ENCODE measurements around the gene PODXL.

Gene PODXL

GRCh38 chr7:131563918-131564317, 7.5 kb upstream of the PODXL start:
- DNase-seq: no peak

DNA sequence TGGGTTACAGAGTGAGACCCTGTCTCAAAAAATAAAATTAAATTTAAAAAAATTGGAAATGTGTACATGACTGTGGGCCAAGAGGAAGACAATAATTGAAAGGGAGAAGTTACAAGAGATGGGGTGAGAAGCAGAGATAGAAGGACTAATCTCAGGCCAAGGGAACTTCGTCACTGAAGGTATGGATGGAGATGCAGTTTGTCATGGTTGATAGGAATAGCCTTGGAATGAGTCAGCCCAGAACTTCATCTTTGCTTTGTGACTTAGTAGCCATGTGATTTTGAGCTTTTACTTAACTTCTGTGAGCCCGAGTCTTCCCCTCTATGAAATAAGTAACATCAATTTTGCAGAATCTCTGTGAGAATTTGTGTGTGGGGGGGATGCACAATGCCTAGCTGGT, 6.5 kb upstream of the PODXL start:
- DNase-seq: no peak

- no peak for DNase-seq
These were observed 3.6 kb upstream of the PODXL start for GRCh38 chr7:131560061-131560460.

- DNase-seq: no peak
These were observed 1.4 kb upstream of the PODXL start for GRCh38 chr7:131557652-131558385.

- no peak for DNase-seq
These were observed 652 bp upstream of the PODXL start for GRCh38 chr7:131556909-131557651.

GRCh38 chr7:131555552-131556052, 826 bp downstream of the PODXL start:
- no peak for DNase-seq

- DNase-seq: no peak
These were observed 1.4 kb downstream of the PODXL start for GRCh38 chr7:131554880-131555516.

GRCh38 chr7:131553931-131554330, 2.5 kb downstream of the PODXL start:
- DNase-seq: no peak

DNA sequence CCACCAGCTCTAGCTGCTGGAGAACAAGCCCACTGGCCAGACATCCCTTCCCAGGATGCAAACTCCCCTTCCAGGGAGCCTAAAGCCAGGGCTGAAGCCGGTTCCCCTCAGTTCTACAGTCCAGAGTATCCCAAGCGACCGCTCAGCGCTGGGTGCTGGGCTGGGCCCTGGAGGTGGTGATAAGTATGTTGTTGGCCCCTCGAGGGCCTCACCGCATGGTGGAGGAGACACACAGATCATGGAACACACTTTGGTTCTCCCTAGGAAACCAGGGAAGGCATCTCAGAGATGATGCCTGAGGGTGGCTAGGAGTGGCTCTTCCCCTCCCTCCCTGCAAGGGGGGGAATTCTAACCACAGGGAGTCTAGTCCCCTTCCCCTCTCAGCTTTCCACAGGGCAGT, 4.4 kb downstream of the PODXL start:
- no peak for DNase-seq

DNA sequence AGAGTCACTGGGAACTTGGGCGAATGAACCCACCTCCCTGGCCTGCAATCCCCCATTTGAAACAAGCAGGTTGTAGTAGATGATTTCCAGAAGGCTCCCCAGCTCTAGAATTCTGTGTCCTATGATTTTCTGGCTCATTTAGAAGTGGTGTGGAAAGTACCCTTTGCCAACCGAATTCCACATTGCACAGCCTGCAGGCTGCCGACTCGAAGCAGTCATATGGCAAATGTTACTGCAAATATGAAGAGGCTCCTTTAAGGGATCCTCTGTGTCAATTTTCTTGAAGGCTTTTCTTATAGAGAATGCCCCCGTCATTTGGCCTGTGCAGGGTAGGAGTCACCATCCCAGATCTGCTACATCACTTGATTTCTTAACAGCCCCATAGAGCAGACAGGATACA, 5.6 kb downstream of the PODXL start:
- no peak for DNase-seq

DNA sequence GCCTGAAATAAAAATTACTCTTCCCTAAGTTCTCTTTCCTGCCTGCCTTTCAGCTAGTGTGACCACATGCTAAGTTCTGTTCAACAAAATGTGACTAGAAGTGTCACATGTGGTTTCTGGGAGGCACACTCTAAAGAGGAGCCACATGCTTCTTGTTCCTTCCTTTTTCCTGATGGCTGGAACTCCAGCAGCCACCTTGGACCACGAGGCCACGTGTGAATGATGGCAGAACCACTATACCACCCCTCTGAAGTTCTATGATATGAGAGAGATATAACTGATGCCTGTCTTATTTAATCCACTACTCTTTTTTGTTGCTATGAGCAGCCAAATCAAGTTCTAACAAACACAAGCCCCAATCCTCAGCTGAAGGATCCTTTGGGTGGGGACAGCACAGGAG, 8.1 kb downstream of the PODXL start:
- no peak for DNase-seq

DNA sequence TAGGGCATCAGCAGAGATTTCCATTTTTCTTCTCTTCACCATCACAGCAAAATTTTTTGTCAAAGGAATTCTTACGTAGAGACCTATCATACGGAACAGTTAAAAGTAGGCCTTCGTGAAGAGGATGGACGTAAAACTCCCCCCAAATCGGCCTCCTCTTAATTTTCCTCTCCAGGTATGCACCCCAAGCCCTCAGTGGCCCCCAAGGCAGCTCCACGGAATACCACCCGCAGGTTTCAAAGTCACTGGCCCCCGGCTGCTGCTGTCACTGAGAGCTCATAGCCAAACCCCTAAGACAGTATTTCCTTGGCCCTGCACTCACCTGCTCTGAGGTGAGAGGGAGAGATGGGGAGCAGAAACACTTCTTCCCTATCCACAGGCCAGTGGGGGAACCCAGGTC, 8.8 kb downstream of the PODXL start:
- DNase-seq: no peak

DNA sequence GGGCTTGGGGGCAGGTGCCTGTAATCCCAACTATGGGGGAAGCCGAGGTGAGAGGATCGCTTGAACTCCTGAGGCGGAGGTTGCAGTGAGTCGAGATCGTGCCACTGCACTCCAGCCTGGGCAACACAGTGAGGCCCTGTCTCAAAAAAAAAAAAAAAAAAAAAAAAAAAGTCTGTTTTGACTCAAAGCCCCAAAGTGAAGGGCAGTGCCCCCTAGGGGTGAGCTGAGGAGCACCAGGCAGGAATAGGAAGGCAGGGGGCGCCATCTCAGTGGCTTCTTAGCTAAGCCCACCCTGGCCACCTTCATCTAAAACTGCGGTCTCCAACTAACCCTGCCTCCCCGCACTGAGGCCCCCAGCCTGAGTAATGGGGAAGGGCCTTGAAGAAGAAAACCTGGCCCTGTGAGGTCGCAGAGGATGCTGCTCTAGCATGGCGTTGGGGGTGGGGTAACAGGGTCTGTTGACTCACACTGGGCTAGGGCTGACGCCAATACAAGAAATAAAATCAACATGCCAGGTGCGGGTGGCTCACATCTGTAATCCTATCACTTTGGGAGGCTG, 9.8 kb downstream of the PODXL start:
- DNase-seq: no peak

GRCh38 chr7:131546126-131546525, 10.3 kb downstream of the PODXL start:
- DNase-seq: no peak

- DNase-seq: no peak
These were observed 11.8 kb downstream of the PODXL start for GRCh38 chr7:131544449-131545301.

- no peak for DNase-seq
These were observed 12.4 kb downstream of the PODXL start for GRCh38 chr7:131544021-131544420.

- no peak for DNase-seq
These were observed 13.1 kb downstream of the PODXL start for GRCh38 chr7:131543298-131543697.

GRCh38 chr7:131540491-131541162, 15.8 kb downstream of the PODXL start:
- no peak for DNase-seq

- DNase-seq: no peak
These were observed 17.6 kb downstream of the PODXL start for GRCh38 chr7:131538813-131539179.

GRCh38 chr7:131538071-131538812, 18.2 kb downstream of the PODXL start:
- no peak for DNase-seq

- DNase-seq: no peak
These were observed 18.9 kb downstream of the PODXL start for GRCh38 chr7:131537571-131537978.

Data from activated CD4-positive, alpha-beta T cell treated with anti-CD3 and anti-CD28 coated beads for 1 hour (primary cell).